Psoas muscle (tissue), 8 donors: Measurements from ENCODE around the gene TIGIT. TPM values are rescaled to one million over a fixed set of nuclear protein-coding genes. Genes with fewer than 3 reads are reported as not detected.
"Not testable (repeated sequence)": the region's sequence is repeated elsewhere in the genome, so short reads cannot be mapped to it uniquely, and the experiment has no call there.

Experiments used
- ATAC-seq, 4 donors: fragments of 200-7000 bp; cut with Tn5 transposase; one replicate each; pipeline ENCODE4 v1.9.1; 2020; ENCODE audit warnings: moderate library complexity in 3 of 4, mild to moderate bottlenecking in 2 of 4
- DNase-seq, 2 donors: peaks; one replicate each; pipeline ENCODE4 v3.0.0-alpha.2; 2020
- H3K27ac ChIP-seq: fragments of 200-600 bp; one replicate; pipeline ENCODE4 v1.8.0; 2022
- H3K27me3 ChIP-seq, 3 donors: fragments of 200-600 bp in 1 of 3; one replicate each; pipeline versions ENCODE4 v1.6.1 to v1.8.0; 2013 to 2022; ENCODE audit warnings: low read length in 2 of 3, mild to moderate bottlenecking in 2 of 3, moderate library complexity in 1 of 3; ENCODE audit not compliant: insufficient read depth in 3 of 3
- H3K36me3 ChIP-seq, 2 donors: fragments of 200-600 bp in 1 of 2; one replicate each; pipeline versions ENCODE4 v1.6.1 to v1.8.0; 2013 to 2022; ENCODE audit warnings: low read depth in 1 of 2, mild to moderate bottlenecking in 1 of 2, moderate library complexity in 1 of 2; ENCODE audit not compliant: insufficient read depth in 1 of 2
- H3K4me1 ChIP-seq: fragments of 200-600 bp; one replicate; pipeline ENCODE4 v1.8.0; 2022
- H3K4me3 ChIP-seq: fragments of 200-600 bp; one replicate; pipeline ENCODE4 v1.8.0; 2022; ENCODE audit warnings: mild to moderate bottlenecking
- H3K9me3 ChIP-seq: fragments of 200-600 bp; one replicate; pipeline ENCODE4 v1.8.0; 2022
- WGBS, 3 donors: extraction: QIAGEN DNeasy Blood & Tissue Kit; methylation state at CpG; one replicate each; pipeline versions ENCODE4 v1.1.6 to v1.1.7; 2013; 5-methylcytosine and 5-hydroxymethylcytosine counted together
- intact Hi-C, 2 donors: fragments of 100-400 bp; cut with DNase I; formaldehyde crosslinking; loops; one replicate each; pipeline versions ENCODE4 v1.11.0 to v1.14.2; 2022
- polyA plus RNA-seq, 3 donors: library from polyadenylated mRNA; stranded (reverse); fragments of 200-250 nt; gene quantifications; one replicate each; pipeline ENCODE4 v1.2.3, GENCODE V29; 2013
- total RNA-seq, 4 donors: library from RNA; stranded (reverse); fragmentation: NEBNext Ultra II Directional in 2 of 4; extraction: Animal tissue kit (Norgen Biotek cat#: 25700) in 2 of 4; gene quantifications; one replicate each; pipeline versions ENCODE4 v1.2.1 to v1.2.4, GENCODE V29; 2021 to 2023
- TF ChIP-seq, protein P1 (sequence below): fragments of 200-600 bp; IDR thresholded peaks from one replicate; pipeline ENCODE4 v1.8.0; 2022; ENCODE audit warnings: antibody characterized with exemption
- donor health status: healthy with polysubstance abuse.
- donor health status: DM: no; HTN: no; CAD: no; lungs with moderate emphysema.
- donor health status: Bipolar disorder and iron deficiency.
- donor health status: healthy.
- donor health status: DM: yes; HTN: yes; CAD: no.
- donor health status: DM: no; HTN: no; CAD: no.
- donor health status: DM: no; HTN: no; CAD: no.
- donor health status: DM: yes; HTN: yes; CAD: no.

The TIGIT gene
- total and polyA plus RNA-seq, 7 donors: 0.03 to 0.46 (median 0.07) TPM; not detected in 2

- WGBS, 3 donors: 87 to 94% (median 90%) methylated on average over 2 of the region's 2 CpGs
- Histone ChIP-seq H3K4me1 (no peaks in the 10 kb centered on the region), H3K27me3 (no peaks in the 10 kb centered on the region), H3K27ac (no peak overlapping the region), H3K4me3 (no peak overlapping the region), H3K36me3 (no peaks in the 10 kb centered on the region), H3K9me3 (peaks cover 3% of the 10 kb centered on the region)
- ATAC-seq (no peak), DNase-seq (no peak)
- TF ChIP-seq, protein P1, sequence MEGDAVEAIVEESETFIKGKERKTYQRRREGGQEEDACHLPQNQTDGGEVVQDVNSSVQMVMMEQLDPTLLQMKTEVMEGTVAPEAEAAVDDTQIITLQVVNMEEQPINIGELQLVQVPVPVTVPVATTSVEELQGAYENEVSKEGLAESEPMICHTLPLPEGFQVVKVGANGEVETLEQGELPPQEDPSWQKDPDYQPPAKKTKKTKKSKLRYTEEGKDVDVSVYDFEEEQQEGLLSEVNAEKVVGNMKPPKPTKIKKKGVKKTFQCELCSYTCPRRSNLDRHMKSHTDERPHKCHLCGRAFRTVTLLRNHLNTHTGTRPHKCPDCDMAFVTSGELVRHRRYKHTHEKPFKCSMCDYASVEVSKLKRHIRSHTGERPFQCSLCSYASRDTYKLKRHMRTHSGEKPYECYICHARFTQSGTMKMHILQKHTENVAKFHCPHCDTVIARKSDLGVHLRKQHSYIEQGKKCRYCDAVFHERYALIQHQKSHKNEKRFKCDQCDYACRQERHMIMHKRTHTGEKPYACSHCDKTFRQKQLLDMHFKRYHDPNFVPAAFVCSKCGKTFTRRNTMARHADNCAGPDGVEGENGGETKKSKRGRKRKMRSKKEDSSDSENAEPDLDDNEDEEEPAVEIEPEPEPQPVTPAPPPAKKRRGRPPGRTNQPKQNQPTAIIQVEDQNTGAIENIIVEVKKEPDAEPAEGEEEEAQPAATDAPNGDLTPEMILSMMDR: no peak
- intact Hi-C loops: no loop called here
Measured at GRCh38 chr3:114270019-114270418, 23.8 kb upstream of the TIGIT start.

DNA sequence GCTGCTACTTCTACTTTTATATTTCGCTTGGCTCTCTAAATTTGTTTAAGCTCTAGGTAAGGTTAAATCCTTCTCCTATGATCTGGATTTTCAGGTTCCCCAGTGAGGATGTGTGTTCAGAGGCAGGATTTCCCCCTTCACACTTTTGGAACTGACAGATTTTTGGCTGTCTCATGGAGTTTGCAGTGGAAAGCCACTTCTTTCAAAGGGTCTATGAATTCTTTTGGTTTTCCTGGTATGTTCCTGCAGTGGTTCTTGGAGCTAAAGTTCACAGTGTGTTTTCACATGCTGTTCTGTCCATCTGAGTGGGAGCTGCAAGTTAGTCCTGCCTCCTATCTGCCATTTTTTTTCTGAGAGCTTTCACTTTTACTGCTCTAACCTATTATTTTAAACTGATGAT lies 21.6 kb upstream of the TIGIT start:
- no peak overlapping the region for H3K27ac ChIP-seq
- TF ChIP-seq, protein P1: no peak
- intact Hi-C loops: no loop called here
- no peak overlapping the region for H3K4me3 ChIP-seq
- H3K27me3 ChIP-seq: no peaks in the 10 kb centered on the region
- no peaks in the 10 kb centered on the region for H3K36me3 ChIP-seq
- no peak for DNase-seq
- no peaks in the 10 kb centered on the region for H3K4me1 ChIP-seq
- 52 to 82% (median 59%) methylated on average over 1 of the region's 1 CpG for WGBS, 3 donors
- no peak for ATAC-seq
- H3K9me3 ChIP-seq: peaks cover 3% of the 10 kb centered on the region

DNA sequence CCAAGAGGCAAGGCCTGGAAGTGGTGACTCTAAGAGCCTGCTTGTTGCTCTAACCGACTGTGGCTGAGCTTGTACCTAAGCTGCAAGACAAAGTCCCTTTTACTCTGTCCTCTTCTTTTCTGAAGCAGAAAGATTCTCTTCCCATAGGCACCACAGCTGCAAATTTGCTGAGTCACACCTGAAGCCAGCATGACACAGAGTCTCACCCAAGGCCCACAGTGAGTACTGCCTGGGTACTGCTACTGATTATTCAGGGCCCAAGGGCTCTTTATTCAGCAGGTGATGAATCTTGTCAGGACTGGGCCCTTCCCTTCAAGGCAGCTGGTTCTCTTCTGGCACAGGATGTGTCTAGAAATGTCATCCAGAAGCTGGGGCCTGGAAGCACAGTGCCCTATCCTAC lies 18.9 kb upstream of the TIGIT start:
- TF ChIP-seq, protein P1: no peak
- 79 to 97% (median 92%) methylated on average over 1 of the region's 1 CpG for WGBS, 3 donors
- DNase-seq: no peak
- no peaks in the 10 kb centered on the region for H3K9me3 ChIP-seq
- no peaks in the 10 kb centered on the region for H3K27me3 ChIP-seq
- no peaks in the 10 kb centered on the region for H3K4me1 ChIP-seq
- no peak overlapping the region for H3K4me3 ChIP-seq
- ATAC-seq: no peak
- intact Hi-C loops: no loop called here
- no peak overlapping the region for H3K27ac ChIP-seq
- no peaks in the 10 kb centered on the region for H3K36me3 ChIP-seq

DNA sequence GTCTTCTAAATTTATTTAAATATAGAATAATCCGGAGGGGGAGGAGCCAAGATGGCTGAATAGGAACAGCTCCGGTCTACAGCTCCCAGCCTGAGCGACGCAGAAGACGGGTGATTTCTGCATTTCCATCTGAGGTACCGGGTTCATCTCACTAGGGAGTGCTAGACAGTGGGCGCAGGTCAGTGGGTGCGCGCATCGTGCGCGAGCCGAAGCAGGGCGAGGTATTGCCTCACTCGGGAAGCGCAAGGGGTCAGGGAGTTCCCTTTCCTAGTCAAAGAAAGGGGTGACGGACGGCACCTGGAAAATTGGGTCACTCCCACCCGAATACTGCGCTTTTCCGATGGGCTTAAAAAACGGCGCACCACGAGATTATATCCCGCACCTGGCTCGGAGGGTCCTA lies 17.0 kb upstream of the TIGIT start:
- H3K27ac ChIP-seq, H3K9me3 ChIP-seq, H3K4me3 ChIP-seq, DNase-seq, intact Hi-C loops, H3K27me3 ChIP-seq, H3K4me1 ChIP-seq, H3K36me3 ChIP-seq, ATAC-seq: not testable (repeated sequence)
- 88 to 97% (median 96%) methylated on average over 15 to 18 of the region's 26 CpGs for WGBS, 3 donors

DNA sequence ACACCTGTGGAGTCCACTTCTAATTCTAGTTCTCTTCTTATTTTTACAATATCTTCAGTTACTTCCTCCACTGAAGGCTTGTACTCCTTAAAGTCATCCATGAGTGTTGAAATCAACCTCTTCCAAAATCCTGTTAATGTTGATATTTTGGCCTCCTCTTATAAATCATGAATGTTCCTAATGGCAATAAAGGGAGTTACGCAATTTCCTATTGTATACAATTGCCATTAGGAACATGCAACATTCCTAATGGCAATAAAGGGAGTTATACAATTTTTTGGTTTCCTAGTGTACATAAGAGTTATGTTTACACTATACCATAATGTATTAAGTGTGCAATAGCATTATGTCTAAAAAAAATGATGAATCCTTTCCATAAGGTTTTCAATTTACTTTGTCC lies 9.2 kb upstream of the TIGIT start:
- H3K4me1 ChIP-seq: no peaks in the 10 kb centered on the region
- WGBS, 3 donors: 98 to 100% (median 99%) methylated on average over 1 of the region's 1 CpG
- DNase-seq (no peak), ATAC-seq (no peak)
- no peaks in the 10 kb centered on the region for H3K9me3 ChIP-seq
- TF ChIP-seq, protein P1: no peak
- no peak overlapping the region for H3K4me3 ChIP-seq
- intact Hi-C loops: no loop called here
- no peaks in the 10 kb centered on the region for H3K36me3 ChIP-seq
- no peaks in the 10 kb centered on the region for H3K27me3 ChIP-seq
- no peak overlapping the region for H3K27ac ChIP-seq
